ENCODE data around the gene FOXP3.

Gene FOXP3

GRCh38 chrX:49249616-49250015 is 14.9 kb downstream of the FOXP3 start:
- no peak for DNase-seq (ENCODE audit: low spot score)

GRCh38 chrX:49249071-49249470 is 15.4 kb downstream of the FOXP3 start:
- DNase-seq (ENCODE audit: low spot score), result no peak

- no peak for DNase-seq (ENCODE audit: low spot score)
Observed at GRCh38 chrX:49247916-49248811, 16.3 kb downstream of the FOXP3 start.

- DNase-seq (ENCODE audit: low spot score), result no peak
Observed at GRCh38 chrX:49247346-49247745, 17.2 kb downstream of the FOXP3 start.

DNA sequence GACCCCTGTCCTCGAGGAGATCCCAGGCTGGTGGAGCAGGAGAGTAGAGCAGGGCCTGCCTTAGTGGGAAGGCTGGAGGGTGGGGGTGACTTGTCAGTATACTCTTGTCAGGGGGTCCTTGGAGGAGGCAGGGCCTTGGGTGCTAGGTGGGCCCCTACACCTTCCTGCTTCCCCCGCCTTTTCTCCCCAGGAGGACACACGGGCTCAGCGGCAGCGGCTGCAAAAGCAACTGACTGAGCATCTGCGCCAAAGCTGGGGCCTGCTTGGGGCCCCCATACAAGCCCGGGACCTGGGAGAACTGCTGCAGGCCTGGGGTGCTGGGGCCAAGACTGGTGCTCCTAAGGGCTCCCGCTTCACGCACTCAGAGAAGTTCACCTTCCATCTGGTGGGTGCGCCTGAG is 18.0 kb downstream of the FOXP3 start:
- no peak for DNase-seq (ENCODE audit: low spot score)

DNA sequence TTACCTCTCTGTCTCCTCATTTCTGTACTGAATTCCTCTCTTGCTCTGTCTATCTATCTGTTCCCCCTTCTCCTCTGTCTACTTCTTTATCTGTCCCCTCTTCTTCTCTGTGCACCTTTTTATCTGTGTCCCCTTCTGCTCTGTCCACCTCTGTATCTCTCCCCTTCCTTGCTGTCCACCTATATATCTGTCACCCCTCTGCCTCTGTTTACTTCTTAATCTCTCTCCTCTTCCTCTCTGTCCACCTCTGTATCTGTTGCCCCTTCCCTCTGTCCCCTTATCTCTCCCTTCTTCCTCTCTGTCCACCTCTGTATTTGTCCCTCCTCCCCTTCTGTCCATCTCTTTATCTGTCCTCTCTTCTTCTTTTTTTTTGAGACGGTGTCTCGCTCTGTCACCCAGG is 20.3 kb downstream of the FOXP3 start:
- no peak for DNase-seq (ENCODE audit: low spot score)

DNA sequence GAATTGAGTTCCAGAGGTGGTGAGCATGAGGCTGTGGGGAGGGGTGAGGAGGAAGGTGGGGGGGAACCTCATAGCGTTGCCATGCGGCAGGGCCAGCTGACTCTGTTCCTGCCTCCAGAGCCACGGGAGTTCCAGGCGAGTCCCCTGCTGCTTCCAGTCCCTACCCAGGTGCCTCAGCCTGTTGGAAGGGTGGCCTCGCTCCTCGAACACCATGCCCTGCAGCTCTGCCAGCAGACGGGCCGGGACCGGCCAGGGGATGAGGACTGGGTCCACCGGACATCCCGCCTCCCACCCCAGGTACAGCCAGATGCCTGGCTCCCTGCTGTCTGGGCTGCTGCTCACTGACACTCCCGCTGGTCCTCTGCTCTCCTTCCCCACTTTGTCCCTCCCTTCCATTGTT is 21.3 kb downstream of the FOXP3 start:
- DNase-seq (ENCODE audit: low spot score), result no peak

DNA sequence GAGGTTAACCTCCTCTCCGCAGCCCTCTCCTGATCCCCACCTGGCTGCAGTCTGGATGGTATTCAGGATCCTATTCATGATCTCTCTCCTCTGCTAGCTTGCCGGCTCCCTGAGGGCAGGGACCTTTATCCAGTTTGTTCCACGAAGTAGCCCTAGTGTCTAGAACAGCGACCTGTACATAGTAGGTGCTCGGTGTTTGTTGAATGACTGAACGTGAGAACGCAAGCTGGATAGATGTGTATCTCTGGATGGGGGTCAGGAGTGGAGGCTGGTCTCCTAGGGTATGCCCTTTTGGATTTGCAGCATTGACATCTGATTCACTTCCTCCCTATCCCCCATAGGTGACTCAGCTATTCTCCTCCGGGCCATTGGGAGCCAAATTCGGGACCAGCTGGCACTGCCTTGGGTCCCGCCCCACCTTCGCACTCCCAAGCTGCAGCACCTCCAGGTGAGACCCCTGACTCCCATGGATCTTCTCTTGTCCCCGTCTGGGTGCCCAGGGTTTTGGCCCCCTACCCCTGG is 21.9 kb downstream of the FOXP3 start:
- no peak for DNase-seq (ENCODE audit: low spot score)

DNA sequence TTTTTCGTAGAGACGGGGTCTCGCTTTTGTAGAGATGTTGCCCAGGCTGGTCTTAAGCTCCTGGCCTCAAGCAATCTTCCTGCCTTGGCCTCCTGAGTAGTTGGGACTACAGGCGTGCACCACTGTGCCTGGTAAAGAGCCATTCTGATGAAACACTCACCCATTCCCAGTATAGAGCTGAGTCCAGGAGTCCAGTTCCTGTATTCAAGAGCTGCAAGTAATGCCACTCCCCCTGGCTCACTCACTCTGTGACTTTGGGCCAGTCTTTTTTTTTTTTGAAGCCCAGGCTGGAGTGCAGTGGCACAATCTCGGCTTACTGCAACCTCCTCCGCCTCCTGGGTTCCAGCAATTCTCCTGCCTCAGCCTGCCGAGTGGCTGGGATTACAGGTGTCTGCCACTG is 25.8 kb downstream of the FOXP3 start:
- no peak for DNase-seq (ENCODE audit: low spot score)

DNA sequence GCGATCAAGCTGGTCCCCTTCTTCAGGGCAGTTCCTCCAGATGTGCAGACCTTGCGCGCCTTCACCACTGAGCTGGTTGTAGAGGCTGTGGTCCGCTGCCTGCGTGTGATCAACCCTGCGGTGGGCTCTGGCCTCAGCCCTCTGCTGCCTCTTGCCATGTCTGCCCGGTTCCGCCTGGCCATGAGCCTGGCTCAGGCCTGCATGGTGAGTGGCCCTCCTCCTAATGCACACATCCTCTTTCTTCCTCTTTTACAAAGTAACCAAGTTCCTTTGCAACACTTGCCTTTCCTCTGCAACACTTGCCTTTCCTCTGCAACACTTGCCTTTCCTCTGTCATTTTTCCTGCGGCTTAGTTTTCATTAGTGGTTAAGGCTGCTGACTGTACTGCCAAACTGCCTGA is 27.4 kb downstream of the FOXP3 start:
- no peak for DNase-seq (ENCODE audit: low spot score)

- DNase-seq (ENCODE audit: low spot score), result no peak
Observed at GRCh38 chrX:49233887-49234555, 30.5 kb downstream of the FOXP3 start.

GRCh38 chrX:49233176-49233575 is 31.3 kb downstream of the FOXP3 start, which contains the start of gene CACNA1F:
Gene CACNA1F, minus strand, starts transcription at chrX:49233340. Its CDS starts 31 bp downstream, at chrX:49233309.
- no peak for DNase-seq (ENCODE audit: low spot score)

DNA sequence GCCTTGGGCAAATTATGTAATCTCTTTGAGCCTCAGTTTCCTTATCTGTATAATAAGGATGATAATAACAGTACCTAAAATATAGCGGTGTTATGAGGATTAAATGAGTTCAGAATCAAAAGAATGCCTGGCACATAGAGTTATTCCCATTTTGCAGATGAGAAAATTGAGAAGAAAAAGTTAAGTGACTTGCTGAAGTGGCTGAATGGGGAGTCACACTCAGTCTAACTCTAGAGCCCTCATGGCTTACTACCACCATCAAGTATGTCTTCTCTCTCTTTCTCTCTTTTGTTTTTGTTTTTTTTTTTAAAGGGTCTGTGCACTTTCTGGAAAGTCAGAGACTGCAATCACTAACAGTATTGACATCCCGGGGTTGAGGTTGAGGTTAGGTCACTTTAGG is 32.0 kb downstream of the FOXP3 start:
- no peak for DNase-seq (ENCODE audit: low spot score)

GRCh38 chrX:49231333-49232000 is 33.0 kb downstream of the FOXP3 start:
- no peak for DNase-seq (ENCODE audit: low spot score)

DNA sequence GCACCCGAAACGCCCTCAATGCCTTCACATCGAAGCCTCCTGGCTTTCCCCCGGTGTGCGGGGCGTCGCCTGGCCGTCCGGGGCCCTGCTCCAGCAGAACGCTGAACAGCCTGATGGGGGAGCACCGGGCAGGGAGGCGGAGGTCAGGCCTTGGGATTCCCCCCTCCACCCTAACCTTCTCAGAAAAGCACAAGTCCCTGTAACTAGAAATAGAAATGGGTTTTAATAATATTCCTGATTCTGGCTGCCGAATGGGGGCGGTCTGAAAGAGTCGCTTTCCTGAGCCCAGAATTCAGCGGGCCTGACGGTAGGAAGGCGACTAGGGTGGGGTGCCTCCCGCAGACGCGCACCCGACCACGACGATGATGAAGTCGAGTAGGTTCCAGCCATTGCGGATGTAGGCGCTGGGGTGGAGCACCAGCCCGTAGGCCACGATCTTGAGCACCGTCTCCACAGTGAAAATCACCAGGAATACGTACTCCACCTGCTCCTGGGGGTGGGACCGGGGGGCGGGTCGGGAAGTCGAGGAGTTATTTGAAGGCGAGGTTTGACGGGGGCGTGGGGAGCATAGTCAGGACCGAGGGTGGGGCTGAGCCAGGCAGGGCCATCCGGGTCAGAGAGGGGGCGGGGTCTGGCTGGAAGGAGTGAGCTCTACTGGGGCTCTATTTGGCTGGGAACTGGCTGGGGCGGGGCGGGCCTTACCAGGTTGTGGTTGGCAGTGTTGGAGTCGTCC is 33.8 kb downstream of the FOXP3 start:
- DNase-seq (ENCODE audit: low spot score), result no peak

GRCh38 chrX:49228185-49228584 is 36.3 kb downstream of the FOXP3 start:
- DNase-seq (ENCODE audit: low spot score), result no peak

DNA sequence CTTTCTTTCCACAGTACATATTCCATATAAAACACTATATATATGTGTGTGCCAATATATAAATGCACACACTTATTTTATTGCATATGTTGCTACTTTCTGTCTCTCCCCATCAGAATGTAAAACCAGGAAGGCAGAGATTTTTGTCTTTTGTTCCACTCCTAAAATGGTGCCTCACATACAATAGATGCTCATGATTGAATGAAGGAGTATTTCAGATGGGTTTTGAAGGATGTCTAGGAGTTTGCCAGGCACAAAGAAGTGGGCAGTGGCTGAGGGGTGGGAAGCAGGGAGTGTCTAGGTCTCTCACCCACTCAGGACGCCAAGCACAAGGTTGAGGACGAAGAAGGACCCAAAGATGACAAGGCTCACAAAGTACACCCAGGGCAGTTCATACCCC is 36.8 kb downstream of the FOXP3 start:
- no peak for DNase-seq (ENCODE audit: low spot score)

- DNase-seq (ENCODE audit: low spot score), result no peak
Observed at GRCh38 chrX:49226946-49227345, 37.6 kb downstream of the FOXP3 start.

DNA sequence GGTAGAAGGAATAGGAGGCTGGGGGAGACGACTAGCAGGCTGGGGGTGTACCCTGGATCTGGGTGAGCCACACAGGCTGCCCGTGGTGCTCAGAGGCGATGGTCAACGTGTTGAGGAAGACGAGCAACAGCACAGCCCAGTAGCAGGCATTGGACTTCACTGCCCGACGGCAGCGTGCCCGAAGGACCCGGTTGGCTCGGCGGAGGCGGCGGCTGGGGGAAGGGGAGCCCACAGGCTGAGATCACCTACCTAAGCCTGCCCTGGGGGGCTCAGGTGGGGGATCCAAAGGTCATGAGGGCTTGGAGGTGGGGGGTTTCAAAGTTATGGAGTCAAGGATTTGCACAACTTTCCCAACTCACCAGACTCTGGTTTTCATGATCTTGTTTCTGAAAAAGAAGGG is 38.7 kb downstream of the FOXP3 start:
- DNase-seq (ENCODE audit: low spot score), result no peak

- DNase-seq (ENCODE audit: low spot score), result no peak
Observed at GRCh38 chrX:49221868-49222267, 42.6 kb downstream of the FOXP3 start.

DNA sequence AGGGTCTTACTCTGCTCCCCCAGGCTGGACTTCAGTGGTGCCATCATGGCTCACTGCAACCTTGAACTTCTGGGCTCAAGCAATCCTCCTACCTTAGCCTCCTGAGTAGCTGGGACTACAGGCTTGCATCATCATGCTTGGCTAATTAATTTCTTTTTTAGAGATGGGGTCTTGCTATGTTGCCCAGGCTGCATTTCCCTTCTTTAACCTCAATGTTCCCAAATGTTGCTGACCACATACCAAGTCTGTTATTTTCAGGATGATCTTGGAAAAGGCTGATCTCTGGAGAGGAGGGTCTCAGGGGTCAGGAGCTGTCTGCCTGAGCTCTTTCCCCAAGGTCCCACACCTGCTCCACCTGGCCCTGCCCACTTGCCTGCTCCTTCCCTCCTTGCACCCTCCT is 44.4 kb downstream of the FOXP3 start:
- DNase-seq (ENCODE audit: low spot score), result no peak

DNA sequence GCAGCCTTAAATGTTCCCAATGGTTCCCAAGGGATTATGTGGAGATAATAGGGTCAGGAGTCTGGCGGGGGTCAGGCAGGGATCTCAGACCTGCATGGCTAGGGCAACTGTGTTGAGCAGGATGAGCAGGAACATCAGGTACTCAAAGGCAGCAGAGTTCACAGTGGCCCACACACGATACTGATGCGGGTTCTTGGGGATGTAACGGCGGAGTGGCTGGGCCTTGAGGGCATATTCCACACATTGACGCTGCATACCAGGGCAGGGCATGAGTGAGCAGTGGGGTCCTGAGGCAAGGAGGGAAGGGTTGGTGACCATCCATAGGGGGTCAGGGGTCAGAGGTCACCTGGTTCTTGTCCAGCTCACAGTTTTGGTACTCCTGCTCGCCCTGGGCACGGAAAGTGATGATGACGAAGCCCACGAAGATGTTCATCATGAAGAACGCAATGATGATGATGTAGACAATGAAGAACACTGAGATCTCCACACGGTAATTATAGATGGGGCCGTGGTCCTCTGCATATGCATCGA is 49.4 kb downstream of the FOXP3 start:
- no peak for DNase-seq (ENCODE audit: low spot score)

Data from AG08396 (cell line).